Iris pigment epithelial cell (primary cell): ENCODE data around the gene DAPL1.

ENCODE experiments used
- DNase-seq: peaks from one replicate; pipeline ENCODE4 v3.0.0-alpha.2; 2011; ENCODE audit warnings: low read depth

DAPL1 gene

GRCh38 chr2:158795195-158795924 is at the start of gene DAPL1:
Gene DAPL1, plus strand, starts transcription at chr2:158795317. Its CDS starts 56 bp downstream, at chr2:158795373.
- no peak for DNase-seq

- DNase-seq: no peak
Observed at GRCh38 chr2:158745866-158746382, 49.2 kb upstream of the DAPL1 start.

- DNase-seq: no peak
Observed at GRCh38 chr2:158746488-158746887, 48.6 kb upstream of the DAPL1 start.

- no peak for DNase-seq
Observed at GRCh38 chr2:158747281-158747680, 47.8 kb upstream of the DAPL1 start.

GRCh38 chr2:158748926-158749590 is 46.1 kb upstream of the DAPL1 start:
- DNase-seq: no peak

GRCh38 chr2:158750458-158751125 is 44.5 kb upstream of the DAPL1 start:
- no peak for DNase-seq

- peak; percentile 72 for DNase-seq
Observed at GRCh38 chr2:158753641-158754611, 41.2 kb upstream of the DAPL1 start.

- DNase-seq: no peak
Observed at GRCh38 chr2:158755310-158756087, 39.6 kb upstream of the DAPL1 start.

GRCh38 chr2:158756331-158756730 is 38.8 kb upstream of the DAPL1 start:
- peak; percentile 14 for DNase-seq

GRCh38 chr2:158756976-158757375 is 38.1 kb upstream of the DAPL1 start:
- no peak for DNase-seq

GRCh38 chr2:158760887-158761286 is 34.2 kb upstream of the DAPL1 start:
- no peak for DNase-seq

GRCh38 chr2:158761621-158762020 is 33.5 kb upstream of the DAPL1 start:
- DNase-seq: peak; percentile 60

- no peak for DNase-seq
Observed at GRCh38 chr2:158762336-158762735, 32.8 kb upstream of the DAPL1 start.

GRCh38 chr2:158766524-158766923 is 28.6 kb upstream of the DAPL1 start:
- DNase-seq: no peak

- no peak for DNase-seq
Observed at GRCh38 chr2:158772306-158773078, 22.6 kb upstream of the DAPL1 start.

- DNase-seq: peak; percentile 33
Observed at GRCh38 chr2:158773121-158773520, 22.0 kb upstream of the DAPL1 start.

GRCh38 chr2:158774681-158775080 is 20.4 kb upstream of the DAPL1 start:
- no peak for DNase-seq

- no peak for DNase-seq
Observed at GRCh38 chr2:158775273-158776027, 19.7 kb upstream of the DAPL1 start.

- DNase-seq: no peak
Observed at GRCh38 chr2:158776231-158776630, 18.9 kb upstream of the DAPL1 start.
